Activated effector memory CD4-positive, alpha-beta T cell treated with anti-CD3 and anti-CD28 coated beads, Interleukin-2, amount 50 U/mL, for 16 hours (primary cell): ENCODE data around the gene TP53I3.

Experiments
- DNase-seq: peaks from one replicate; pipeline ENCODE4 v3.0.0-alpha.2; 2020

Gene TP53I3

GRCh38 chr2:24051833-24052232, 32.8 kb downstream of the TP53I3 start:
- DNase-seq = no peak

GRCh38 chr2:24050041-24050979, 34.3 kb downstream of the TP53I3 start:
- peak; percentile 64 for DNase-seq

DNA sequence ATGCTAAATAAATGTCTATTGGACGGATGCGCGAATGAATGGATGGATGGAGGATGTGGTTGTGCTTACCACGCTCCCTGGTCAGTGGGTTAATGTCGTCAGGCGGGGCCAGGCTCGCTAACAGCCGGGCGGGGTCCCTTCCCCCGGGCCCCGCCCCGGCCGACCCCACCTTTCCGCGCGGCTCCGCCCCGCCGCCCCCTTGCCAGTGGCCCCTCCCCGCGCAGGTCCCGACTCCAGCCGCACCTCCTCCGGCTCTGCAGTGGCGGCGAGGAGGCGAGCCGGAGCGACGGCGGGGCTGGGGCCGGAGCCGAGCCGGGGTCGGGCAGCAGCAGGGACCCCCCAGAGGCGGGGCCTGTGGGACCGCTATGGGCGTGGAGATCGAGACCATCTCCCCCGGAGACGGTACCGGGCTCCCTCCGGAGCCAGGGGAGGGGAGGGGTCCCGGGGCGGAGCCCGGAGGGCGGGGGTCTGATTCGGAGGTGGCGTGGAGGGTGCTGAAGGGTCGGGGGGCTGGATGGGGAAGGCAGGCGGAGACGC, 35.1 kb downstream of the TP53I3 start, which contains the start of gene FKBP1B:
TSS of gene FKBP1B (plus strand) at position 257 of the 537 bp plus-strand sequence. CDS start at position 366, 109 bp downstream.
- peak; percentile 85 for DNase-seq

GRCh38 chr2:24048769-24049484, 35.7 kb downstream of the TP53I3 start:
- DNase-seq = no peak

- DNase-seq = no peak
Measured at GRCh38 chr2:24047703-24048033, 37.0 kb downstream of the TP53I3 start.

GRCh38 chr2:24046930-24047702, 37.5 kb downstream of the TP53I3 start, which contains the start of gene WDCP:
WDCP (minus strand) TSS chr2:24047391; CDS start chr2:24039494, 7,897 bp downstream.
- DNase-seq = peak; percentile 97

DNA sequence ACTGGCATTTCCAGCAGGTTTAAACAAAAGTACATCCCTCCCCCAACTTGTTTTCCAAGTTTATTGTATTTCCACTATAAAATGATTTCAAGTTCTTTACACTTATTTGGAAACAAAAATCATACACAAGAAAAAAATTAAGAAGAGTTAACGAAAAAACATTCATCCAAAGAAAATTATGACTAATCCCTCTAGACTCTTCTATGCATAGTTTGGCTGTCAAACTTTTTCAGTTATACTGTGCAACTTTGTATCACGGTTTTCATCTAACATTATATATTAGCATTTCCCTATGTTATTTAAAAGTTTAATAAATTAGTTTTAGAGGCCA, 38.1 kb downstream of the TP53I3 start:
- DNase-seq = no peak

DNA sequence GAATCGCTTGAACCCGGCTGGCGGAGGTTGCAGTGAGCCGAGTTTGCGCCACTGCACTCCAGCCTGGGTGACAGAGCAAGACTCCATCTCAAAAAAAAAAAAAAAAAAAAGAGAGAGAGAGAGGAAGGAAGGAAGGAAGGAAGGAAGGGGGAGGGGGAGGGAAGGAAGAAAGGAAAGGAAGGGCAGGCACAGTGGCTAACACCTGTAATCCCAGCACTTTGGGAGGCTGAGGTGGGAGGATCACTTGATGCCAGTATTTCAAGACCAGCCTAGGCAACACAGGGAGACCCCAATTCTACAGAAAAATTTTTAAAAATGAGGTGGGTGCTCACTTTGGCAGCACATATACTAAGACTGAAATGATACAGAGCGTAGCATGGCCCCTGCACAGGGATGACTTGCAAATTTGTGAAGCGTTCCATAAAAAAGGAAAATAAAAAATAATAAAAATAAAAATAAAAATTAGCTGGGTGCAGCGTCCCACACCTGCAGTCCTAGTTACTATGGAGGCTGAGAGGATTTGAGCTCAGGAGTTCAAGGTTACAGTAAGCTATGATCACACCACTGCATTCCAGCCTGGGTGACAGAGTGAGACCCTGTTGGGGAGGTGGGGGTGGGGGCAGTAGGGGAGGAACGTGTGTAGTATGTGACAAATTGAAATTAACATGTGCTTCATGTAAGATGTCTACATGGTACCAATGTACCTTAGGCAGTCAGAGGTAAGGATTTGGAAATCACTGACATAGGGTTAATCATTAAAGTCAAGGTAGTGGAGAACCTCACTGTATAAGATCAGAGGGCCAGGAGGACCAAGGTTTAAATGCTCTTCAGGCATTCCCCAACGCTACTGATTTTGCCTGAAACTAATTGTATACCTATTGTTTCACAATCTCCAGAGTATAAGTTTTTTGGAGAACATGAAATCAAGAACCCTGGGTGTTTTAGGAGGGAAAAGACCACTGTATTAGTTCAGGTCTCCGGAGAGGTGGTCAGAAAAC, 38.8 kb downstream of the TP53I3 start:
- peak; percentile 25 for DNase-seq

DNA sequence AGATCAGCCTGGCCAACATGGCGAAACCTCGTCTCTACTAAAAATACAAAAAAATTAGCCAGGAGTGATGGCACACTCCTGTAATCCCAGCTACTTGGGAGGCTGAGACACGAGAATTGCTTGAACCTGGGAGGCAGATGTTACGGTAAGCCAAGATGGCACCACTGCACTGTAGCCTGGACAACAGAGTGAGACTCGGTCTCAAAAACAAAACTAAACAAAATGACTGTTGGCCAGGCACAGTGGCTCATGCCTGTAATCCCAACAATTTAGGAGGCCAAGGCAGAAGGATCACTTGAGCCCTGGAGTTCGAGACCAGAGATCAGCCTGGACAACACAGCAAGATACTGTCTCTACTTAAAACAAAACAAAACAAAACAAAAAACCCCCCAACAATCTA, 41.5 kb downstream of the TP53I3 start:
- peak; percentile 10 for DNase-seq

DNA sequence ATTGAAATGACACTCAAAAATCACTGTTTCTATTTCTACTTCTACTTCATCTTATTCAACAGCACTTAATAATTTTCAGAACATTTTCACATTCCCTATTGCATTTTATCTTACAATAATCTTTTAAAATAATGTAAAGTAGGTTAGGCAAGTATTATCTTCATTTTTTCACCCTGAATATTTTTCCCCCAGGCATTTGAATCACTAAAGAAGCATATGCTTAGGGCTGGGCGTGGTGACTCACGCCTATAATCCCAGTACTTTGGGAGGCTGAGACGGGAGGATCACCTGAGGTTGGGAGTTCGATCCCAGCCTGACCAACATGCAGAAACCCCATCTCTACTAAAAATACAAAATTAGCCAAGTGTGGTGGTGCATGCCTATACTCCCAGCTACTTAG, 44.1 kb downstream of the TP53I3 start:
- DNase-seq = peak; percentile 9

GRCh38 chr2:24038786-24039499, 45.7 kb downstream of the TP53I3 start:
- peak; percentile 30 for DNase-seq
